Measurements from ENCODE around the gene NKX6-2.
"Not testable (repeated sequence)": the region's sequence is repeated elsewhere in the genome, so short reads cannot be mapped to it uniquely, and the experiment has no call there.

The NKX6-2 gene

GRCh38 chr10:132825783-132826523 lies 40.0 kb upstream of the NKX6-2 start:
- H2BK120ac ChIP-seq (ENCODE audit: low read depth, low read length); H3K79me1 ChIP-seq (ENCODE audit: low read depth, low read length); H3K23ac ChIP-seq (ENCODE audit: low read depth, low read length, poor library complexity); H3K27me3 ChIP-seq (ENCODE audit: control insufficient read depth in 3 of 3, insufficient read depth in 3 of 3, low read depth in 1 of 3, low read length in 3 of 3); H2BK5ac ChIP-seq (ENCODE audit: low read length); H3K4me1 ChIP-seq (ENCODE audit: control insufficient read depth in 2 of 2, insufficient read depth in 1 of 2, low read depth in 1 of 2, low read length in 2 of 2); H4K8ac ChIP-seq (ENCODE audit: low read depth, low read length); DNase-seq (ENCODE audit: low spot score); H2BK15ac ChIP-seq (ENCODE audit: low read length); H3K4ac ChIP-seq (ENCODE audit: low read length); H2AFZ ChIP-seq (ENCODE audit: low read length); H3K36me3 ChIP-seq (replicated peaks in 1 of 2; ENCODE audit: control insufficient read depth in 2 of 2, insufficient read depth in 2 of 2, low read length in 2 of 2); H3K4me2 ChIP-seq (ENCODE audit: insufficient read depth, low read length, poor library complexity, severe bottlenecking); H3K27ac ChIP-seq (replicated peaks; ENCODE audit: low read length); H3K9ac ChIP-seq (ENCODE audit: low read depth, low read length, poor library complexity); H4K91ac ChIP-seq (ENCODE audit: low read depth, low read length, poor library complexity); H2AK5ac ChIP-seq (ENCODE audit: low read depth, low read length); H3K14ac ChIP-seq (ENCODE audit: low read length): not testable (repeated sequence)
- WGBS, 2 donors (ENCODE audit: extremely low coverage in 2 of 2, insufficient read length in 2 of 2, insufficient replicate concordance in 1 of 2): no CpG with 5 or more reads among the region's 34 CpGs
- Histone ChIP-seq H3K18ac (ENCODE audit: low read length) (peak overlapping the region; percentile 71), H3K9me3 (replicated peaks in 1 of 2; ENCODE audit: control insufficient read depth in 2 of 2, insufficient read depth in 1 of 2, low read depth in 1 of 2, low read length in 2 of 2) (peaks cover 4 to 11% of the 10 kb centered on the region in 2 donors), H3K4me3 (ENCODE audit: low read length in 2 of 2) (peak overlapping the region in 1 of 2 donors; percentile 62), H2BK12ac (ENCODE audit: low read length) (peak overlapping the region; percentile 94)

DNA sequence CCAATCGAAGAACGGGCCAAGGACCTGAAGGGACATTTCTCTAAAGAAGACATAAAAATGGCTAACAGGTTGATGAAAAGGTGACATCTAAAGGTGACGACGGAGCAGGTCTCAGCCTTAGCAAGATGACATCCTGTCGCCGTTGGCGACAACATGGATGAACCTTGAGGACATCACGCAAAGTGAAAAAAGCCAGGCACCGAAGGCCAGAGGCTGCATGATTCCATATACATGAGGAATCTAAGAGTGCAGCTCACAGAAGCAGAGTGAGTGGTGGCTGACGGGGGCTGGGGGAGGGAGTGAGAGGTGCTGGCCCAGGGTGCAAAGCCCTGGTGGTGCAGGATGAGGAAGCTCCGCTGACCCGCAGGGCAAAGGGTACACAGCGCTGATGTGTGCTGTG lies 34.1 kb upstream of the NKX6-2 start:
- peaks cover 2% of the 10 kb centered on the region for H3K79me1 ChIP-seq (ENCODE audit: low read depth, low read length)
- no peak overlapping the region for H2AK5ac ChIP-seq (ENCODE audit: low read depth, low read length)
- H3K27ac ChIP-seq (replicated peaks; ENCODE audit: low read length): no peak overlapping the region
- no peaks in the 10 kb centered on the region for H3K36me3 ChIP-seq (replicated peaks in 1 of 2; ENCODE audit: control insufficient read depth in 2 of 2, insufficient read depth in 2 of 2, low read length in 2 of 2)
- H4K8ac ChIP-seq (ENCODE audit: low read depth, low read length): no peak overlapping the region
- H2AFZ ChIP-seq (ENCODE audit: low read length): no peak overlapping the region
- no peak overlapping the region for H2BK5ac ChIP-seq (ENCODE audit: low read length)
- H3K14ac ChIP-seq (ENCODE audit: low read length): no peak overlapping the region
- H3K23ac ChIP-seq (ENCODE audit: low read depth, low read length, poor library complexity): no peak overlapping the region
- no peak overlapping the region for H3K4ac ChIP-seq (ENCODE audit: low read length)
- WGBS, 2 donors (ENCODE audit: extremely low coverage in 2 of 2, insufficient read length in 2 of 2, insufficient replicate concordance in 1 of 2): no CpG with 5 or more reads among the region's 13 CpGs
- H3K18ac ChIP-seq (ENCODE audit: low read length): no peak overlapping the region
- DNase-seq (ENCODE audit: low spot score): no peak
- no peak overlapping the region for H2BK15ac ChIP-seq (ENCODE audit: low read length)
- peaks cover 1 to 11% of the 10 kb centered on the region in 2 donors for H3K9me3 ChIP-seq (replicated peaks in 1 of 2; ENCODE audit: control insufficient read depth in 2 of 2, insufficient read depth in 1 of 2, low read depth in 1 of 2, low read length in 2 of 2)
- no peak overlapping the region for H3K4me3 ChIP-seq (ENCODE audit: low read length in 2 of 2)
- H3K4me1 ChIP-seq (ENCODE audit: control insufficient read depth in 2 of 2, insufficient read depth in 1 of 2, low read depth in 1 of 2, low read length in 2 of 2): no peaks in the 10 kb centered on the region
- H3K4me2 ChIP-seq (ENCODE audit: insufficient read depth, low read length, poor library complexity, severe bottlenecking): no peak overlapping the region
- H2BK12ac ChIP-seq (ENCODE audit: low read length): no peak overlapping the region
- no peak overlapping the region for H2BK120ac ChIP-seq (ENCODE audit: low read depth, low read length)
- H3K9ac ChIP-seq (ENCODE audit: low read depth, low read length, poor library complexity): no peak overlapping the region
- H3K27me3 ChIP-seq (ENCODE audit: control insufficient read depth in 3 of 3, insufficient read depth in 3 of 3, low read depth in 1 of 3, low read length in 3 of 3): peaks cover 0 to 3% (median 0%) of the 10 kb centered on the region in 3 experiments
- H4K91ac ChIP-seq (ENCODE audit: low read depth, low read length, poor library complexity): no peak overlapping the region

GRCh38 chr10:132817701-132818211 lies 31.8 kb upstream of the NKX6-2 start:
- Histone ChIP-seq H3K4me2 (ENCODE audit: insufficient read depth, low read length, poor library complexity, severe bottlenecking) (no peak overlapping the region), H3K14ac (ENCODE audit: low read length) (peak overlapping the region; percentile 75), H3K23ac (ENCODE audit: low read depth, low read length, poor library complexity) (no peak overlapping the region), H3K9ac (ENCODE audit: low read depth, low read length, poor library complexity) (peak overlapping the region; percentile 44), H3K36me3 (replicated peaks in 1 of 2; ENCODE audit: control insufficient read depth in 2 of 2, insufficient read depth in 2 of 2, low read length in 2 of 2) (no peaks in the 10 kb centered on the region), H3K27me3 (ENCODE audit: control insufficient read depth in 3 of 3, insufficient read depth in 3 of 3, low read depth in 1 of 3, low read length in 3 of 3) (peaks cover 0 to 3% (median 0%) of the 10 kb centered on the region in 3 experiments), H2BK15ac (ENCODE audit: low read length) (no peak overlapping the region), H2BK5ac (ENCODE audit: low read length) (no peak overlapping the region), H2AK5ac (ENCODE audit: low read depth, low read length) (peak overlapping the region; percentile 5), H4K91ac (ENCODE audit: low read depth, low read length, poor library complexity) (no peak overlapping the region), H3K9me3 (replicated peaks in 1 of 2; ENCODE audit: control insufficient read depth in 2 of 2, insufficient read depth in 1 of 2, low read depth in 1 of 2, low read length in 2 of 2) (peaks cover 0 to 10% of the 10 kb centered on the region in 2 donors), H2AFZ (ENCODE audit: low read length) (no peak overlapping the region), H3K79me1 (ENCODE audit: low read depth, low read length) (peaks cover 3% of the 10 kb centered on the region), H4K8ac (ENCODE audit: low read depth, low read length) (no peak overlapping the region), H3K18ac (ENCODE audit: low read length) (peak overlapping the region; percentile 80), H3K27ac (replicated peaks; ENCODE audit: low read length) (no peak overlapping the region), H2BK120ac (ENCODE audit: low read depth, low read length) (no peak overlapping the region), H3K4ac (ENCODE audit: low read length) (no peak overlapping the region), H3K4me1 (ENCODE audit: control insufficient read depth in 2 of 2, insufficient read depth in 1 of 2, low read depth in 1 of 2, low read length in 2 of 2) (no peaks in the 10 kb centered on the region), H3K4me3 (ENCODE audit: low read length in 2 of 2) (no peak overlapping the region), H2BK12ac (ENCODE audit: low read length) (peak overlapping the region; percentile 16)
- DNase-seq (ENCODE audit: low spot score): no peak
- WGBS, 2 donors (ENCODE audit: extremely low coverage in 2 of 2, insufficient read length in 2 of 2, insufficient replicate concordance in 1 of 2): no CpG with 5 or more reads among the region's 29 CpGs

- H2BK120ac ChIP-seq (ENCODE audit: low read depth, low read length): no peak overlapping the region
- no peak overlapping the region for H2BK12ac ChIP-seq (ENCODE audit: low read length)
- H3K9ac ChIP-seq (ENCODE audit: low read depth, low read length, poor library complexity): no peak overlapping the region
- no CpG with 5 or more reads among the region's 12 CpGs for WGBS, 2 donors (ENCODE audit: extremely low coverage in 2 of 2, insufficient read length in 2 of 2, insufficient replicate concordance in 1 of 2)
- H3K4me3 ChIP-seq (ENCODE audit: low read length in 2 of 2): no peak overlapping the region
- H3K23ac ChIP-seq (ENCODE audit: low read depth, low read length, poor library complexity): no peak overlapping the region
- peaks cover 0 to 10% of the 10 kb centered on the region in 2 donors for H3K9me3 ChIP-seq (replicated peaks in 1 of 2; ENCODE audit: control insufficient read depth in 2 of 2, insufficient read depth in 1 of 2, low read depth in 1 of 2, low read length in 2 of 2)
- H3K36me3 ChIP-seq (replicated peaks in 1 of 2; ENCODE audit: control insufficient read depth in 2 of 2, insufficient read depth in 2 of 2, low read length in 2 of 2): no peaks in the 10 kb centered on the region
- H3K4me1 ChIP-seq (ENCODE audit: control insufficient read depth in 2 of 2, insufficient read depth in 1 of 2, low read depth in 1 of 2, low read length in 2 of 2): no peaks in the 10 kb centered on the region
- no peak overlapping the region for H2AK5ac ChIP-seq (ENCODE audit: low read depth, low read length)
- H3K14ac ChIP-seq (ENCODE audit: low read length): no peak overlapping the region
- no peak overlapping the region for H3K4me2 ChIP-seq (ENCODE audit: insufficient read depth, low read length, poor library complexity, severe bottlenecking)
- H2AFZ ChIP-seq (ENCODE audit: low read length): no peak overlapping the region
- H4K91ac ChIP-seq (ENCODE audit: low read depth, low read length, poor library complexity): no peak overlapping the region
- no peak overlapping the region for H3K4ac ChIP-seq (ENCODE audit: low read length)
- H4K8ac ChIP-seq (ENCODE audit: low read depth, low read length): no peak overlapping the region
- peaks cover 0 to 3% (median 0%) of the 10 kb centered on the region in 3 experiments for H3K27me3 ChIP-seq (ENCODE audit: control insufficient read depth in 3 of 3, insufficient read depth in 3 of 3, low read depth in 1 of 3, low read length in 3 of 3)
- no peak overlapping the region for H2BK15ac ChIP-seq (ENCODE audit: low read length)
- DNase-seq (ENCODE audit: low spot score): no peak
- no peak overlapping the region for H2BK5ac ChIP-seq (ENCODE audit: low read length)
- H3K27ac ChIP-seq (replicated peaks; ENCODE audit: low read length): no peak overlapping the region
- H3K79me1 ChIP-seq (ENCODE audit: low read depth, low read length): peaks cover 3% of the 10 kb centered on the region
- H3K18ac ChIP-seq (ENCODE audit: low read length): no peak overlapping the region
These were observed 30.8 kb upstream of the NKX6-2 start for GRCh38 chr10:132816718-132817117.

All from neuronal stem cell (in vitro differentiated cells).